Endothelial cell of umbilical vein (primary cell): ENCODE data around the gene TYR. TPM values are rescaled to one million over a fixed set of nuclear protein-coding genes. Genes with fewer than 3 reads are reported as not detected.

ENCODE experiments used
- BruUV-seq: library from RNA; stranded (reverse); fragments of 400-500 nt; replicated peaks from 2 replicates; lab custom pipeline; 2021; lab: Mats Ljungman, UMichigan
- CTCF ChIA-PET: fragments of 300-600, 350-600 bp; sonication (Branson Sonifier 250); formaldehyde crosslinking; loops from one replicate; lab custom pipeline; 2021; ENCODE audit warnings: antibody characterized with exemption, inconsistent platforms; lab: Charles Lee
- POLR2A ChIA-PET: fragments of 300-600, 350-600 bp; sonication (Branson Sonifier 250); formaldehyde crosslinking; loops from one replicate; lab custom pipeline; 2021; ENCODE audit warnings: antibody characterized with exemption, inconsistent platforms; lab: Charles Lee
- DNase-seq: peaks from one replicate; pipeline ENCODE4 v3.0.0-alpha.2; 2011; ENCODE audit warnings: low read depth, low spot score
- FAIRE-seq: peaks from 2 replicates; lab custom pipeline; 2011; peaks lifted over from hg19 to GRCh38; lab: Jason Lieb, UNC
- H2AFZ ChIP-seq: 2 replicates; pipeline ENCODE4 v1.6.0; 2012; ENCODE audit warnings: low read depth, low read length, control low read depth, inconsistent platforms
- H3K27ac ChIP-seq: 2 replicates; pipeline ENCODE4 v1.5.1; 2011; ENCODE audit warnings: low read depth, mild to moderate bottlenecking, control low read depth, low read length, moderate library complexity; ENCODE audit not compliant: insufficient read depth
- H3K27me3 ChIP-seq, 2 experiments: 2 replicates each; pipeline versions ENCODE4 v1.6.0 to v1.6.1; 2011; ENCODE audit warnings: low read length in 2 of 2, mixed read lengths in 1 of 2; ENCODE audit not compliant: control insufficient read depth in 2 of 2, insufficient read depth in 2 of 2
- H3K36me3 ChIP-seq, 2 experiments: 2 replicates in 1 of 2; 3 replicates in 1 of 2; pipeline ENCODE4 v1.5.1; 2011; ENCODE audit warnings: low read length in 2 of 2, mild to moderate bottlenecking in 1 of 2, moderate library complexity in 1 of 2; ENCODE audit not compliant: control insufficient read depth in 2 of 2, insufficient read depth in 2 of 2; ENCODE audit errors: extremely low read depth in 1 of 2
- H3K4me1 ChIP-seq: 3 replicates; pipeline ENCODE4 v1.5.1; 2011; ENCODE audit warnings: mild to moderate bottlenecking, low read length; ENCODE audit not compliant: control insufficient read depth, insufficient read depth; ENCODE audit errors: extremely low read depth
- H3K4me2 ChIP-seq: 2 replicates; pipeline ENCODE4 v1.6.1; 2011; ENCODE audit warnings: low read length, control low read depth, mixed read lengths; ENCODE audit not compliant: insufficient read depth
- H3K4me3 ChIP-seq, 3 experiments: fragments of 200-600 bp in 1 of 3; sonication (generic), shearing (Covaris generic) in 1 of 3; replicated peaks in 1 of 3; 2 replicates each; pipeline ENCODE4 v1.5.1; 2011 to 2016; ENCODE audit warnings: control low read depth in 3 of 3, low read length in 3 of 3, mild to moderate bottlenecking in 2 of 3, inconsistent platforms in 1 of 3, low read depth in 1 of 3, moderate library complexity in 1 of 3; ENCODE audit not compliant: insufficient read depth in 1 of 3
- H3K79me2 ChIP-seq: 2 replicates; pipeline ENCODE4 v1.6.0; 2012; ENCODE audit warnings: low read length, inconsistent platforms; ENCODE audit not compliant: control insufficient read depth, insufficient read depth
- H3K9ac ChIP-seq: replicated peaks from 2 replicates; pipeline ENCODE3; 2011; ENCODE audit warnings: low read length, control low read depth; ENCODE audit not compliant: insufficient read depth; ENCODE audit errors: extremely low read depth
- H3K9me1 ChIP-seq: replicated peaks from 3 replicates; pipeline ENCODE4 v1.6.0; 2011; ENCODE audit warnings: mild to moderate bottlenecking, low read length; ENCODE audit not compliant: control insufficient read depth, insufficient read depth; ENCODE audit errors: extremely low read depth
- H3K9me3 ChIP-seq: replicated peaks from 2 replicates; pipeline ENCODE4 v1.5.1; 2012; ENCODE audit warnings: low read length, inconsistent platforms; ENCODE audit not compliant: control insufficient read depth, insufficient read depth
- H4K20me1 ChIP-seq: replicated peaks from 2 replicates; pipeline ENCODE3; 2011; ENCODE audit warnings: mild to moderate bottlenecking, low read length; ENCODE audit not compliant: control insufficient read depth, insufficient read depth; ENCODE audit errors: extremely low read depth
- CTCF ChIP-seq, 2 donors: IDR thresholded peaks; 1 replicate in 1 of 2; 2 replicates in 1 of 2; pipeline ENCODE4 v1.5.1; 2011; ENCODE audit warnings: low read length in 2 of 2, mild to moderate bottlenecking in 2 of 2, moderate library complexity in 2 of 2, control low read depth in 1 of 2, inconsistent platforms in 1 of 2, low read depth in 1 of 2; ENCODE audit not compliant: insufficient read depth in 1 of 2; ENCODE audit errors: extremely low read depth in 1 of 2
- EZH2 ChIP-seq: IDR thresholded peaks from 2 replicates; pipeline ENCODE4 v1.6.1; 2012; ENCODE audit warnings: borderline replicate concordance, low read depth, mild to moderate bottlenecking, moderate library complexity, low read length, inconsistent platforms; ENCODE audit not compliant: severe bottlenecking
- FOS ChIP-seq: IDR thresholded peaks from 2 replicates; pipeline ENCODE4 v1.6.1; 2011; ENCODE audit warnings: mild to moderate bottlenecking, low read length, moderate library complexity, borderline replicate concordance; ENCODE audit not compliant: insufficient read depth
- GATA2 ChIP-seq: IDR thresholded peaks from 2 replicates; pipeline ENCODE4 v1.7.0; 2011; ENCODE audit warnings: low read depth, mild to moderate bottlenecking, moderate library complexity, mixed read lengths, low read length; ENCODE audit not compliant: insufficient read length, insufficient read depth
- JUN ChIP-seq: IDR thresholded peaks from 2 replicates; pipeline ENCODE4 v1.6.1; 2011; ENCODE audit warnings: borderline replicate concordance, low read depth; ENCODE audit not compliant: insufficient read length, insufficient read depth
- MAX ChIP-seq: IDR thresholded peaks from 2 replicates; pipeline ENCODE4 v1.6.1; 2011; ENCODE audit not compliant: insufficient read depth, insufficient read length
- MYC ChIP-seq: IDR thresholded peaks from one replicate; pipeline ENCODE4 v1.6.1; 2011; ENCODE audit warnings: mild to moderate bottlenecking, low read depth, low read length
- POLR2A ChIP-seq: IDR thresholded peaks from 2 replicates; pipeline ENCODE4 v1.6.1; 2012; ENCODE audit warnings: low read depth, mild to moderate bottlenecking, control low read depth, low read length
- POLR2AphosphoS5 ChIP-seq: IDR thresholded peaks from 2 replicates; pipeline ENCODE4 v1.6.1; 2012; ENCODE audit warnings: low read depth, mild to moderate bottlenecking, control low read depth, low read length, moderate library complexity; ENCODE audit not compliant: insufficient read depth
- dilution Hi-C: fragments of 300-500 bp; cut with MboI; formaldehyde crosslinking; loops from one replicate; pipeline ENCODE4 v1.15.0; 2019; ENCODE audit warnings: low sequenced_read_pairs; ENCODE audit not compliant: extremely low pct_ligation_motif_present
- intact Hi-C: fragments of 100-400 bp; cut with micrococcal nuclease; formaldehyde crosslinking; loops from one replicate; pipeline ENCODE4 v1.10.0; 2022
- polyA plus RNA-seq, 4 experiments: library from polyadenylated mRNA; depleted of rRNA in 3 of 4; stranded (reverse) in 3 of 4; unstranded in 1 of 4; fragments of >200 nt; gene quantifications; 2 replicates each; pipeline versions ENCODE4 v1.2.1 to v1.2.3, GENCODE V29; 2011 to 2012; ENCODE audit warnings: missing spikeins in 1 of 4
- total RNA-seq: library from RNA; stranded (reverse); gene quantifications from 2 replicates; pipeline ENCODE4 v1.2.3, GENCODE V29; 2021

Gene TYR
- total and polyA plus RNA-seq, 2 donors (not counting 3 experiments of a cell fraction or from before 2014, with no cell fraction given) = not detected

GRCh38 chr11:89220684-89221339 lies 43.1 kb downstream of the TYR start:
- Histone ChIP-seq H3K4me2 (no peak overlapping the region), H3K27ac (no peak overlapping the region), H3K79me2 (no peaks in the 10 kb centered on the region), H3K9ac (no peak overlapping the region), H4K20me1 (no peaks in the 10 kb centered on the region), H3K4me3 (no peak overlapping the region), H3K9me1 (no peaks in the 10 kb centered on the region), H2AFZ (no peak overlapping the region), H3K27me3 (no peaks in the 10 kb centered on the region), H3K4me1 (no peaks in the 10 kb centered on the region), H3K9me3 (no peaks in the 10 kb centered on the region), H3K36me3 (no peaks in the 10 kb centered on the region)
- POLR2A ChIA-PET = interaction anchor here (0.6 kb wide), 1 partner anchor 11 kb away, joined by 4 read pairs; no protein-coding TSS in a partner anchor
- BruUV-seq = no TSS peak
- dilution Hi-C loops (no loop called here), intact Hi-C loops (no loop called here)
- TF ChIP-seq JUN (no peak), POLR2A (no peak), GATA2 (no peak), MAX (no peak), FOS (no peak), CTCF (IDR thresholded peaks at IDR 0.05; ENCODE audit: extremely low read depth in 1 of 2, insufficient read depth in 1 of 2, low read depth in 1 of 2, low read length in 2 of 2) (no peak), POLR2AphosphoS5 (no peak), EZH2 (no peak), MYC (no peak)
- no peak for DNase-seq
- FAIRE-seq = no peak
- CTCF ChIA-PET = no interaction called here
